ENCODE data around the gene CXCL12.

The CXCL12 gene

DNA sequence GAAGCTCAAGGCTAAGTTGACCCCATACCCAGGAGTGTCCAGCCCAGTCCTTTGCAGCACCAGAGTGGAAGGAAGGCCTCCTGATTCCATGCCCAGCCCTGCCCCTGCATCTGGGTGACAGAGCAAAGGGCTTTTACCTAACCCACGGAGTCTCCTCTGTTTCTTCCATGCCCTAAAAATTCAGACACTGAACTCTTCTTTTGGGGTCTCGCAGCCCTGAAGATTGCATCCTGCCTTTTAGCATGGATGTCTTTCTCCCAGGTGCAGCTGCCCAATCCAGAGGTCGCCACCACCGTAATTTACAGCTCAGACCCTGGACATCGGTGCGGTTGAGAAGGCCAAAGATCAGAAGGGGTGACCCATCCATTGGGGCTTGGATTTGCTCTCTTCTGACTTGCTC, 50.8 kb downstream of the CXCL12 start:
- H3K4me3 ChIP-seq (ENCODE audit: low read depth in 1 of 2, low read length in 2 of 2): no peak overlapping the region
- TF ChIP-seq, protein P1, sequence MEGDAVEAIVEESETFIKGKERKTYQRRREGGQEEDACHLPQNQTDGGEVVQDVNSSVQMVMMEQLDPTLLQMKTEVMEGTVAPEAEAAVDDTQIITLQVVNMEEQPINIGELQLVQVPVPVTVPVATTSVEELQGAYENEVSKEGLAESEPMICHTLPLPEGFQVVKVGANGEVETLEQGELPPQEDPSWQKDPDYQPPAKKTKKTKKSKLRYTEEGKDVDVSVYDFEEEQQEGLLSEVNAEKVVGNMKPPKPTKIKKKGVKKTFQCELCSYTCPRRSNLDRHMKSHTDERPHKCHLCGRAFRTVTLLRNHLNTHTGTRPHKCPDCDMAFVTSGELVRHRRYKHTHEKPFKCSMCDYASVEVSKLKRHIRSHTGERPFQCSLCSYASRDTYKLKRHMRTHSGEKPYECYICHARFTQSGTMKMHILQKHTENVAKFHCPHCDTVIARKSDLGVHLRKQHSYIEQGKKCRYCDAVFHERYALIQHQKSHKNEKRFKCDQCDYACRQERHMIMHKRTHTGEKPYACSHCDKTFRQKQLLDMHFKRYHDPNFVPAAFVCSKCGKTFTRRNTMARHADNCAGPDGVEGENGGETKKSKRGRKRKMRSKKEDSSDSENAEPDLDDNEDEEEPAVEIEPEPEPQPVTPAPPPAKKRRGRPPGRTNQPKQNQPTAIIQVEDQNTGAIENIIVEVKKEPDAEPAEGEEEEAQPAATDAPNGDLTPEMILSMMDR (IDR thresholded peaks at IDR 0.05; ENCODE audit: borderline replicate concordance, extremely low read depth, low read length, poor library complexity, severe bottlenecking): no peak
- TF ChIP-seq EZH2 (IDR thresholded peaks at IDR 0.05; ENCODE audit: borderline replicate concordance, low read depth, low read length, severe bottlenecking): no peak
- no peak overlapping the region for H2AFZ ChIP-seq (ENCODE audit: low read depth, low read length)

DNA sequence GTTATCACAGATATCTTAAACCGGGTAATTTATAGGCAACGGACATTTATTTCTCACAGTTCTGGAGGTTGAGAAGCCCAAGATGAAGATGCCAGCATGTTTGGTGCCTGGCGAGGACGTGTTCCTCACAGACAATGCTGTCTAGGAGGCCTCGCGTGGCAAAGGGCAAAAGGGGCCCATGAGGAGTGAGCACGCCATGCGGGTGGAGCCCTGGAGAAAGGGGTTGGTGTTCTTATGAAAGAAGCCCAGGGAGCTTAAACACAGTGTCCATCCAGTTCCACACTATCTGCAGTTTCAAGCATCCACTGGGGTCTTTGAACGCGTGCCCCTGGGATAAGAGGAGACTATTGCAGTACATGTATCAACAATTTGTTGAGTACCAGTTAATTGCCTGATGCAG, 51.4 kb downstream of the CXCL12 start:
- H3K4me1 ChIP-seq (ENCODE audit: insufficient read depth, low read length): no peaks in the 10 kb centered on the region
- H3K27me3 ChIP-seq (ENCODE audit: insufficient read depth, low read length, poor library complexity): no peaks in the 10 kb centered on the region
- no peaks in the 10 kb centered on the region for H3K36me3 ChIP-seq (ENCODE audit: insufficient read depth, low read length)
- no peak overlapping the region for H3K4me3 ChIP-seq (ENCODE audit: low read depth in 1 of 2, low read length in 2 of 2)
- TF ChIP-seq EZH2 (IDR thresholded peaks at IDR 0.05; ENCODE audit: borderline replicate concordance, low read depth, low read length, severe bottlenecking): no peak
- TF ChIP-seq, protein P1 (IDR thresholded peaks at IDR 0.05; ENCODE audit: borderline replicate concordance, extremely low read depth, low read length, poor library complexity, severe bottlenecking): no peak
- no peak overlapping the region for H3K27ac ChIP-seq (ENCODE audit: low read length)
- H3K9me3 ChIP-seq (ENCODE audit: insufficient read depth, low read length, severe bottlenecking): no peaks in the 10 kb centered on the region
- no peak for ATAC-seq (ENCODE audit: insufficient read depth, low read depth)
- no peak overlapping the region for H2AFZ ChIP-seq (ENCODE audit: low read depth, low read length)
- no peaks in the 10 kb centered on the region for H4K20me1 ChIP-seq (ENCODE audit: insufficient read depth, low read length)
- no peaks in the 10 kb centered on the region for H3K79me2 ChIP-seq (ENCODE audit: insufficient read depth, low read length)
- no peak overlapping the region for H3K4me2 ChIP-seq (ENCODE audit: insufficient read depth, low read length)
- H3K9ac ChIP-seq (ENCODE audit: low read depth, low read length): no peak overlapping the region
- DNase-seq: no peak

More for the DNA sequence above, 50.8 kb downstream of the CXCL12 start:
- no peaks in the 10 kb centered on the region for H4K20me1 ChIP-seq (ENCODE audit: insufficient read depth, low read length)
- H3K9ac ChIP-seq (ENCODE audit: low read depth, low read length): no peak overlapping the region
- ATAC-seq (ENCODE audit: insufficient read depth, low read depth): no peak
- DNase-seq: no peak
- H3K9me3 ChIP-seq (ENCODE audit: insufficient read depth, low read length, severe bottlenecking): no peaks in the 10 kb centered on the region
- no peak overlapping the region for H3K4me2 ChIP-seq (ENCODE audit: insufficient read depth, low read length)
- no peaks in the 10 kb centered on the region for H3K27me3 ChIP-seq (ENCODE audit: insufficient read depth, low read length, poor library complexity)
- no peak overlapping the region for H3K27ac ChIP-seq (ENCODE audit: low read length)
- no peaks in the 10 kb centered on the region for H3K36me3 ChIP-seq (ENCODE audit: insufficient read depth, low read length)
- H3K4me1 ChIP-seq (ENCODE audit: insufficient read depth, low read length): no peaks in the 10 kb centered on the region
- H3K79me2 ChIP-seq (ENCODE audit: insufficient read depth, low read length): no peaks in the 10 kb centered on the region

DNA sequence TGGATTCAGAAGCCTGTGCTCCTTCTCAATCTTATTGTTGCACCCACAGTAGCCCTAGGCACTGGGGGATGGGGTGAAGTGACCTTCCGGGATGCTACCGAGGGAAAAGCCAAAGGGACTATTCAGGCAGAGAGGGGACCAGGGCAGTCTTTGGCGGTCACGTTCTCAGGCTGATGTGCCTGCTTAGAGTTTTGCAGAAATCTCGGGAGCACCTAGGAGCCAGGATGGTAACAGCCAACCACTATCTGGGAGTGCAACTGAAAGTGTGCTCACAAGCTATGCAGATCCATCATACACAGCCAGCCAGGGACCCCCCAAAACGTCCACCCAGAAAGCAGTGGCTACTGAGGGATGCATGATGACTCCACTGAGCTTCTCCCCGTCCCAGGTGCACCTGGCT, 52.4 kb downstream of the CXCL12 start:
- Histone ChIP-seq H3K9ac (ENCODE audit: low read depth, low read length) (no peak overlapping the region), H3K4me1 (ENCODE audit: insufficient read depth, low read length) (no peaks in the 10 kb centered on the region), H3K27me3 (ENCODE audit: insufficient read depth, low read length, poor library complexity) (no peaks in the 10 kb centered on the region), H3K4me3 (ENCODE audit: low read depth in 1 of 2, low read length in 2 of 2) (no peak overlapping the region), H3K27ac (ENCODE audit: low read length) (no peak overlapping the region), H3K79me2 (ENCODE audit: insufficient read depth, low read length) (no peaks in the 10 kb centered on the region), H3K4me2 (ENCODE audit: insufficient read depth, low read length) (no peak overlapping the region), H3K9me3 (ENCODE audit: insufficient read depth, low read length, severe bottlenecking) (no peaks in the 10 kb centered on the region), H4K20me1 (ENCODE audit: insufficient read depth, low read length) (no peaks in the 10 kb centered on the region), H2AFZ (ENCODE audit: low read depth, low read length) (no peak overlapping the region), H3K36me3 (ENCODE audit: insufficient read depth, low read length) (no peaks in the 10 kb centered on the region)
- no peak for TF ChIP-seq EZH2 (IDR thresholded peaks at IDR 0.05; ENCODE audit: borderline replicate concordance, low read depth, low read length, severe bottlenecking)
- TF ChIP-seq, protein P1 (IDR thresholded peaks at IDR 0.05; ENCODE audit: borderline replicate concordance, extremely low read depth, low read length, poor library complexity, severe bottlenecking): no peak
- no peak for ATAC-seq (ENCODE audit: insufficient read depth, low read depth)
- DNase-seq: no peak

DNA sequence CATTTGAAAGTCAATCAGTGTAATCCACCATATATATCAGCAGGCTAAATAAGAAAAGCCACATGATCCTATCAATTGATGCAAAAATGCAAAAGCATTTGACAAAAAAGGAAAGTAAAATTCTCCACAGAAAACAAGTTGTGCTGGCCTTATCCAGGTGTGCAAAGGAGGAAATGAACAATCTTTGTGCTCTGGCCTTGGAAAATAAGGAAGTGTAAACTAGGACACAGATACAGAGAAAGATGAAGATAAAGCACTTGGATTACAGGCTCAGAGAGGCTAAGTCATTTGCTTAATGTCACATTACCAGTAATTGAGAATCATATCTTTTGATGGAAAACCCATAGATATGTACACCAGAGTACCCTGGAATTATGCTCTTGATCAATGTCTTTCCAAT, 54.5 kb downstream of the CXCL12 start:
- Histone ChIP-seq H4K20me1 (ENCODE audit: insufficient read depth, low read length) (no peaks in the 10 kb centered on the region), H3K79me2 (ENCODE audit: insufficient read depth, low read length) (no peaks in the 10 kb centered on the region), H3K9ac (ENCODE audit: low read depth, low read length) (no peak overlapping the region), H3K27ac (ENCODE audit: low read length) (no peak overlapping the region), H3K36me3 (ENCODE audit: insufficient read depth, low read length) (no peaks in the 10 kb centered on the region), H3K9me3 (ENCODE audit: insufficient read depth, low read length, severe bottlenecking) (no peaks in the 10 kb centered on the region), H3K27me3 (ENCODE audit: insufficient read depth, low read length, poor library complexity) (no peaks in the 10 kb centered on the region), H3K4me1 (ENCODE audit: insufficient read depth, low read length) (no peaks in the 10 kb centered on the region), H3K4me2 (ENCODE audit: insufficient read depth, low read length) (no peak overlapping the region), H2AFZ (ENCODE audit: low read depth, low read length) (no peak overlapping the region), H3K4me3 (ENCODE audit: low read depth in 1 of 2, low read length in 2 of 2) (no peak overlapping the region)
- no peak for TF ChIP-seq EZH2 (IDR thresholded peaks at IDR 0.05; ENCODE audit: borderline replicate concordance, low read depth, low read length, severe bottlenecking)
- TF ChIP-seq, protein P1 (IDR thresholded peaks at IDR 0.05; ENCODE audit: borderline replicate concordance, extremely low read depth, low read length, poor library complexity, severe bottlenecking): no peak
- DNase-seq (no peak), ATAC-seq (ENCODE audit: insufficient read depth, low read depth) (no peak)

Data from DND-41 (cell line).